Activated B cell treated with CpG ODN at 0.5 μM for 24 hours (primary cell): ENCODE data around the gene SEMA5B. TPM values are rescaled to one million over a fixed set of nuclear protein-coding genes. Genes with fewer than 3 reads are reported as not detected.

Experiments
- ATAC-seq: fragments of 200-7000 bp; cut with Tn5 transposase; one replicate; pipeline ENCODE4 v1.10.0; 2021; ENCODE audit warnings: low read depth, mild to moderate bottlenecking, moderate library complexity
- CTCF ChIA-PET: fragments of 350-600 bp; sonication (Branson Sonifier 250); formaldehyde crosslinking; loops from one replicate; lab custom pipeline; 2021; ENCODE audit warnings: antibody characterized with exemption; lab: Charles Lee
- POLR2A ChIA-PET: fragments of 350-600 bp; sonication (Branson Sonifier 250); formaldehyde crosslinking; loops from one replicate; lab custom pipeline; 2021; ENCODE audit warnings: antibody characterized with exemption; lab: Charles Lee
- DNase-seq: peaks from one replicate; pipeline ENCODE4 v3.0.0; 2022
- H3K27ac Mint-ChIP-seq: one replicate; pipeline ENCODE4 v1.8.0; 2020; ENCODE audit warnings: mixed read lengths
- H3K27me3 Mint-ChIP-seq: one replicate; pipeline ENCODE4 v1.8.0; 2021; ENCODE audit warnings: mixed read lengths
- H3K36me3 Mint-ChIP-seq: one replicate; pipeline ENCODE4 v1.8.0; 2021; ENCODE audit warnings: low read depth, mixed read lengths
- H3K4me1 Mint-ChIP-seq: one replicate; pipeline ENCODE4 v1.8.0; 2021; ENCODE audit warnings: mixed read lengths
- H3K4me3 Mint-ChIP-seq: one replicate; pipeline ENCODE4 v1.8.0; 2020; ENCODE audit warnings: mild to moderate bottlenecking, mixed read lengths
- H3K9me3 Mint-ChIP-seq: one replicate; pipeline ENCODE4 v1.8.0; 2020; ENCODE audit warnings: mixed read lengths
- CTCF ChIP-seq: fragments of 200-600 bp; IDR thresholded peaks from one replicate; pipeline ENCODE4 v1.8.0; 2022; ENCODE audit warnings: antibody characterized with exemption, mild to moderate bottlenecking
- intact Hi-C: fragments of 100-400 bp; cut with micrococcal nuclease; formaldehyde crosslinking; loops from one replicate; pipeline ENCODE4 v1.15.1; 2024
- total RNA-seq: library from RNA; stranded (reverse); gene quantifications from 2 replicates; pipeline ENCODE4 v1.2.3, GENCODE V29; 2022

Gene SEMA5B
- total RNA-seq, 1 donor from 2014 or later = 1.6 TPM

GRCh38 chr3:122969585-122970469 lies 57.7 kb downstream of the SEMA5B start:
- CTCF ChIA-PET = interaction anchor here (1.0 kb wide), 1 partner anchor 58 kb away, joined by 3 read pairs; the partner anchor contains the start of gene SEMA5B

GRCh38 chr3:122967765-122968164 lies 59.8 kb downstream of the SEMA5B start:
- no peaks in the 10 kb centered on the region for H3K4me1 Mint-ChIP-seq
- ATAC-seq = no peak
- intact Hi-C loops = no loop called here
- DNase-seq = no peak
- no peak for TF ChIP-seq CTCF
- no peaks in the 10 kb centered on the region for H3K36me3 Mint-ChIP-seq
- ChIA-PET CTCF (no interaction called here), POLR2A (no interaction called here)
- no peak overlapping the region for H3K27ac Mint-ChIP-seq
- H3K9me3 Mint-ChIP-seq = no peaks in the 10 kb centered on the region
- H3K4me3 Mint-ChIP-seq = no peak overlapping the region
- peaks cover under 1% of the 10 kb centered on the region for H3K27me3 Mint-ChIP-seq

More at GRCh38 chr3:122969585-122970469, 57.7 kb downstream of the SEMA5B start:
- Mint-ChIP-seq H3K27me3 (no peaks in the 10 kb centered on the region), H3K4me3 (no peak overlapping the region), H3K27ac (no peak overlapping the region), H3K4me1 (peaks cover 4% of the 10 kb centered on the region), H3K9me3 (no peaks in the 10 kb centered on the region), H3K36me3 (no peaks in the 10 kb centered on the region)
- TF ChIP-seq CTCF = no peak
- ATAC-seq (no peak), DNase-seq (no peak)
- POLR2A ChIA-PET = no interaction called here
- intact Hi-C loops = no loop called here

- no peak overlapping the region for H3K27ac Mint-ChIP-seq
- no peaks in the 10 kb centered on the region for H3K36me3 Mint-ChIP-seq
- H3K27me3 Mint-ChIP-seq = peaks cover 3% of the 10 kb centered on the region
- no peak for ATAC-seq
- ChIA-PET POLR2A (no interaction called here), CTCF (no interaction called here)
- no peak for DNase-seq
- no peak for TF ChIP-seq CTCF
- no peak overlapping the region for H3K4me3 Mint-ChIP-seq
- H3K9me3 Mint-ChIP-seq = no peaks in the 10 kb centered on the region
- intact Hi-C loops = no loop called here
- no peaks in the 10 kb centered on the region for H3K4me1 Mint-ChIP-seq
Observed at GRCh38 chr3:122967356-122967755, 60.2 kb downstream of the SEMA5B start.

GRCh38 chr3:122966045-122966444 lies 61.5 kb downstream of the SEMA5B start:
- H3K4me1 Mint-ChIP-seq = no peaks in the 10 kb centered on the region
- DNase-seq (no peak), ATAC-seq (no peak)
- ChIA-PET POLR2A (no interaction called here), CTCF (interaction anchor here (0.6 kb wide), 1 partner anchor 62 kb away, joined by 3 read pairs; no protein-coding TSS in a partner anchor)
- no peaks in the 10 kb centered on the region for H3K9me3 Mint-ChIP-seq
- TF ChIP-seq CTCF = no peak
- peaks cover 8% of the 10 kb centered on the region for H3K27me3 Mint-ChIP-seq
- no peak overlapping the region for H3K4me3 Mint-ChIP-seq
- intact Hi-C loops = no loop called here
- no peak overlapping the region for H3K27ac Mint-ChIP-seq
- no peaks in the 10 kb centered on the region for H3K36me3 Mint-ChIP-seq

GRCh38 chr3:122964811-122965210 lies 62.8 kb downstream of the SEMA5B start:
- ATAC-seq = no peak
- ChIA-PET POLR2A (no interaction called here), CTCF (no interaction called here)
- H3K27ac Mint-ChIP-seq = no peak overlapping the region
- no peak for TF ChIP-seq CTCF
- H3K4me1 Mint-ChIP-seq = no peaks in the 10 kb centered on the region
- H3K9me3 Mint-ChIP-seq = no peaks in the 10 kb centered on the region
- H3K4me3 Mint-ChIP-seq = no peak overlapping the region
- peaks cover 8% of the 10 kb centered on the region for H3K27me3 Mint-ChIP-seq
- H3K36me3 Mint-ChIP-seq = no peaks in the 10 kb centered on the region
- intact Hi-C loops = no loop called here
- DNase-seq = no peak
